RWPE2 (cell line): ENCODE data around the gene ATXN7.

Experiments used
- ATAC-seq: fragments of 200-7000 bp; cut with Tn5 transposase; 3 replicates; pipeline ENCODE4 v1.9.1; 2021; ENCODE audit warnings: low read depth
- DNase-seq: peaks from one replicate; pipeline ENCODE4 v3.0.0-alpha.2; 2020; ENCODE audit warnings: low spot score
- H3K27ac ChIP-seq: fragments of 450-650 bp; 2 replicates; pipeline ENCODE4 v1.5.1; 2017; ENCODE audit warnings: mild to moderate bottlenecking; ENCODE audit not compliant: poor library complexity, severe bottlenecking
- H3K27me3 ChIP-seq: fragments of 250-450 bp; sonication (Bioruptor Pico); 2 replicates; pipeline ENCODE4 v1.5.1; 2021; ENCODE audit warnings: mild to moderate bottlenecking, moderate library complexity; ENCODE audit not compliant: insufficient read depth, poor library complexity, severe bottlenecking
- H3K36me3 ChIP-seq: fragments of 250-450 bp; sonication (Bioruptor Pico); 2 replicates; pipeline ENCODE4 v1.5.1; 2020; ENCODE audit warnings: low read depth, mild to moderate bottlenecking, moderate library complexity
- H3K4me1 ChIP-seq: fragments of 250-450 bp; sonication (Bioruptor Pico); 2 replicates; pipeline ENCODE4 v1.5.1; 2021; ENCODE audit warnings: mild to moderate bottlenecking, moderate library complexity; ENCODE audit not compliant: insufficient read depth, poor library complexity, severe bottlenecking
- H3K4me3 ChIP-seq: fragments of 250-450 bp; sonication (Bioruptor Pico); 2 replicates; pipeline ENCODE4 v1.5.1; 2021; ENCODE audit warnings: mild to moderate bottlenecking, moderate library complexity; ENCODE audit not compliant: severe bottlenecking
- H3K9me3 ChIP-seq: fragments of 250-450 bp; sonication (Bioruptor Pico); 2 replicates; pipeline ENCODE4 v1.5.1; 2021; ENCODE audit warnings: mild to moderate bottlenecking, moderate library complexity; ENCODE audit not compliant: severe bottlenecking
- CTCF ChIP-seq: fragments of 450-650 bp; IDR thresholded peaks from one replicate; pipeline ENCODE4 v1.5.1; 2017; ENCODE audit warnings: mild to moderate bottlenecking, moderate library complexity; ENCODE audit not compliant: poor library complexity, severe bottlenecking

The ATXN7 gene

DNA sequence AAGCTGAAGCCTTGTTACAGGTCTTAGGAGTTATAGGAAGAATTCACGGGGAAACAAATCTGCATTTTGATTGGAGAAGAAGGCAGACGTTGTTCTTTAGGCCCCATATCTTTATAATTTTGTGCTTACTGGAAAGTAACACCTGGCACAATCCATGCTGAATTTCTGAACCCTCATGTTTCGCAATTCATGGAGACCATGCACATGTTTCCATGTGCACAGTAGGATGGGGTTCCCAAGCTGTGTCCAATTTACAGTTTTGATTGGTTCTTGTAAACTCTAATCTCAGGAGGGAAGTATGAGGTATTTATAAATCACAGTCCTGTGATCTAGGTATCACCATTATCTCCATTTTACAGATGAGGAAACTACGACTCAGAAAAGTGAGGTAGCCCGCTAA, 56.3 kb downstream of the ATXN7 start:
- no peak overlapping the region for H3K27ac ChIP-seq
- no peak overlapping the region for H3K4me3 ChIP-seq
- ATAC-seq (no peak), DNase-seq (no peak)
- no peaks in the 10 kb centered on the region for H3K27me3 ChIP-seq
- peaks cover 90% of the 10 kb centered on the region for H3K36me3 ChIP-seq
- peaks cover 5% of the 10 kb centered on the region for H3K4me1 ChIP-seq
- no peak for TF ChIP-seq CTCF
- no peaks in the 10 kb centered on the region for H3K9me3 ChIP-seq

DNA sequence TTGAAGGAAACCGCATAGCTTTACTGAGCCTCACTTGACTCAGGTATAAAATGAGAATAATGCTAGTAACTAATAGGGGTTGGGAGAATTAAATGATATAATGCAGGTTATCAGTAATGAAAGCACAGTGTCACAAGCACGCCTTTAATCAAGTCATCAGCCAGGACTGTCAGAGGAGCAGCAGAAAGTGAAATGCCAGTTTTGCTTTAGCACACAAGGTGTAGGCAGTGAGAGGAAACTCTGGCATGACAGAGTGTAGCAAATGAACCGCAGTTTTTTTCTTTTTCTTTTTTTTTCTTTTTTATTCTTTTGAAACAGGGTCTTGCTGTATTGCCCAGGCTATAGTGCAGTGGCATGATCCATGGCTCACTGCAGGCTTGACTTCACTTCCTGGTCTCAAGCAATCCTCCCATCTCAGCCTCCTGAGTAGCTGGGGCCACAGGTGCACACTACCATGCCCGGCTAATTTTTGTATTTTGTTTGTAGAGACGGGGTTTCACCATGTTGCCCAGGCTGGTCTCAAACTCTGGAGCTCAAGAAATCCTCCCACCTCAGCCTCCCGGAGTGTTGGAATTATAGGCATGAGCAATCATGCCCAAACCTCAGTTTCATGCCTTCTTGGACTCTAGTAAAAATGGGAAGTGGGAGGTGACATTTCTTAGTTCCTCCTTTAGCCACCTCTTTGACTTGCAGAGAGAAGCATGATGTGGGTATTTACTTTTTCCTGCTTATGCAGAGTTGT, 58.2 kb downstream of the ATXN7 start:
- ATAC-seq = no peak
- no peak overlapping the region for H3K4me3 ChIP-seq
- peaks cover 89% of the 10 kb centered on the region for H3K36me3 ChIP-seq
- no peaks in the 10 kb centered on the region for H3K9me3 ChIP-seq
- no peak overlapping the region for H3K27ac ChIP-seq
- no peak for DNase-seq
- TF ChIP-seq CTCF = no peak
- H3K27me3 ChIP-seq = no peaks in the 10 kb centered on the region
- peaks cover 5% of the 10 kb centered on the region for H3K4me1 ChIP-seq

DNA sequence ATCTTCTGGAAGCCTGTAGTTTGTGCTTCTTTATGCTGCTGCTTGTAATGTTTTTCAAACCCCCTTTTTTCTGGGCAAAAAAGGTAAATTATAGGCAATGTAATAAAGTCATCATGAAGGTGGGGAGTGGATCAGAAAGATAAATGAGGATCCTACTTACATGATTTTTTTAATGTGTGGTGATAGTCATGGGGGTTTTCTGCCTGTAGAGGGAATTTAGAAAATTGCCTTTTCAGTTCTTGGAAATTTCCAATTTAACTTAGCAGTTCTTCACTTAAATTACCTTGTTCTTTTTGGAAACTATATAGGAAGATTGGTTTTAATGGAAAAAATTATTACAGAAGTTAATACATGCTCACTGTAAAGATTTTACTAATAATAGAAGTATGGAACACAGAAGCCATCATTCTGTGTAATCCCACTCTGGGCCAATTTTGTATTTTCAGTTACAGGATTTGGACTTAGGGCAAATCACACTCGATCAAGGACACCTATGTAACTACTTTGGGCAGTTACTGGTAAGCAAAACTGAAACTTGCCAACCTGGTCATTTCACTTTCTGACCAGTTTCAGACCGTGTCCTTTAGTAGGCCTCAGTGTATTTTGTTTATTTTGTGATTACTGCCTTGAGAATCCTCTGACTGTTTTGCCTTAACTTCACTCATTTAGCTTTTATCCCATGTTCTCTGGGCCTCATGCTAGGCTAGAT, 59.0 kb downstream of the ATXN7 start:
- no peaks in the 10 kb centered on the region for H3K27me3 ChIP-seq
- no peak for DNase-seq
- no peak for ATAC-seq
- H3K4me1 ChIP-seq = peaks cover 5% of the 10 kb centered on the region
- H3K4me3 ChIP-seq = no peak overlapping the region
- H3K9me3 ChIP-seq = no peaks in the 10 kb centered on the region
- H3K36me3 ChIP-seq = peaks cover 87% of the 10 kb centered on the region
- H3K27ac ChIP-seq = no peak overlapping the region
- TF ChIP-seq CTCF = no peak

DNA sequence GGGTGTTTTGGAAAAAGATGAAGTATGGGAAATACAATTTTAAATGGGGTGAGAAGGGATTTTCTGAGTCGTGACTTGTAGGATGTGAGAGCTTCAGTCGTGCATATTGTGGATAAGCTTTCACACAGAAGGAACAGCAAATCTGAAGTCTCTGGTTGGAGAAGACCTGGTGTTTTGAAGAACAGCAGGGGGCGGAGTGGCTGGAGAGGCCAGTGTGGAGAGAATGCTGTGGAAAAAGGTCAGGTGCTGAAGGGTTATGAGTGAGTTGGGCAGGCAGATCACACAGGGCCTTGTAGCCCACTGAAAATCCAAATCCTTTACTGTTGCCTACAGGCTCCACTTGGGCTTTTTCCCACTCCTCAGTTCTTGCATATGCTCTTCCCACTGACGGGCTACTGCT, 62.6 kb downstream of the ATXN7 start:
- H3K4me1 ChIP-seq = no peaks in the 10 kb centered on the region
- peaks cover 57% of the 10 kb centered on the region for H3K36me3 ChIP-seq
- H3K27ac ChIP-seq = no peak overlapping the region
- no peak for ATAC-seq
- H3K4me3 ChIP-seq = no peak overlapping the region
- TF ChIP-seq CTCF = no peak
- no peaks in the 10 kb centered on the region for H3K9me3 ChIP-seq
- no peaks in the 10 kb centered on the region for H3K27me3 ChIP-seq
- no peak for DNase-seq
